Peyer's patch (tissue), 4 donors: Measurements from ENCODE around the gene SRRM2.

Experiments
- CTCF ChIP-seq, 6 experiments: fragments of 450-650 bp in 4 of 6; fragments of 200-600 bp in 2 of 6; sonication (generic) in 1 of 6; IDR thresholded peaks; one replicate each; pipeline ENCODE4 v1.5.1; 2017 to 2019; ENCODE audit warnings: antibody characterized with exemption in 6 of 6, mild to moderate bottlenecking in 3 of 6, moderate library complexity in 1 of 6
- POLR2A ChIP-seq, 2 donors: fragments of 450-650 bp; IDR thresholded peaks; one replicate each; pipeline ENCODE4 v1.5.1; 2017; ENCODE audit warnings: antibody characterized with exemption in 2 of 2, mild to moderate bottlenecking in 2 of 2, moderate library complexity in 2 of 2

DNA sequence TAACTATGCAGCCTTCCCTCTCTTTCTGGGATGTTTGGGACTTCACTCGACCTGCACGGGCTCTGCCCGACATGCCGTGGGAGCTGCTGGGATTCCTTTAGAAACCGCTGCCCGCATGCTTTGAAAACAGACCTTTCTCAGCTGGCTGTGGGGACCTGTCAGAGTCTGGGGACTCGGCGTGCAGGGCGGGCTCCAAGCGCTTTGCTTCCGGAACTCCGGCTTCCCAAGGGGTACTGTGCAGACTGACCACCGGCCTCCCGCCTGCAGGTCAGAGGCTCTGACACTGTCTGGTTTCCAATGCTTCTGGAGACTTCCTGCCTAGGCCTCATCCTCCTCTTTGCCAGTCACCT, 44.2 kb upstream of the SRRM2 start:
- TF ChIP-seq CTCF (IDR thresholded peaks at IDR 0.05): no peak
- no peak for TF ChIP-seq POLR2A (IDR thresholded peaks at IDR 0.05)
